A549 (cell line): ENCODE data around the gene GRID2. TPM values are rescaled to one million over a fixed set of nuclear protein-coding genes. Genes with fewer than 3 reads are reported as not detected.

ENCODE experiments used
- ATAC-seq, 2 experiments: fragments of 200-7000 bp in 1 of 2; fragments of >200 bp in 1 of 2; cut with Nextera tagmentation in 1 of 2; cut with Tn5 transposase in 1 of 2; 3 replicates each; pipeline versions ENCODE4 v1.8.0 to v1.9.1; 2018 to 2020; ENCODE audit warnings: mild to moderate bottlenecking in 1 of 2, moderate library complexity in 1 of 2
- CTCF ChIA-PET: fragments of 300-600 bp; sonication (Branson Sonifier 250); formaldehyde crosslinking; extraction: SDS; loops from one replicate; lab custom pipeline; 2021; ENCODE audit warnings: antibody characterized with exemption, inconsistent platforms; lab: Yijun Ruan, JAX
- POLR2A ChIA-PET: fragments of 350-600 bp; formaldehyde crosslinking; extraction: SDS; loops from one replicate; lab custom pipeline; 2021; ENCODE audit warnings: antibody characterized with exemption, inconsistent platforms; lab: Yijun Ruan, JAX
- DNase-seq, 2 experiments: peaks; one replicate each; pipeline versions ENCODE4 v3.0.0 to v3.0.0-alpha.2; 2011 to 2016; ENCODE audit warnings: low read depth in 1 of 2, low spot score in 1 of 2
- FAIRE-seq: peaks from 2 replicates; lab custom pipeline; 2011; peaks lifted over from hg19 to GRCh38; lab: Jason Lieb, UNC
- H3K27ac ChIP-seq, 2 experiments: fragments of >200 bp; sonication (Bioruptor Twin); formaldehyde crosslinking; 3 replicates each; pipeline ENCODE4 v1.5.1; 2016 to 2017
- H3K4me1 ChIP-seq: fragments of >200 bp; sonication (Bioruptor Twin); formaldehyde crosslinking; 3 replicates; pipeline ENCODE4 v1.6.1; 2016
- H3K4me2 ChIP-seq: fragments of >200 bp; sonication (Bioruptor Twin); formaldehyde crosslinking; 3 replicates; pipeline ENCODE4 v1.6.1; 2016
- H3K4me3 ChIP-seq: fragments of >200 bp; sonication (Bioruptor Twin); formaldehyde crosslinking; 3 replicates; pipeline ENCODE4 v1.5.1; 2016
- H3K9me3 ChIP-seq: fragments of >200 bp; sonication (Bioruptor Twin); formaldehyde crosslinking; 3 replicates; pipeline ENCODE4 v1.6.1; 2016
- BHLHE40 ChIP-seq: IDR thresholded peaks from 2 replicates; pipeline ENCODE4 v1.6.1; 2012; ENCODE audit warnings: low read depth, low read length, inconsistent platforms
- CBX8 ChIP-seq: fragments of 200-600 bp; sonication (generic); IDR thresholded peaks from 2 replicates; pipeline ENCODE4 v1.6.1; 2016
- CHD2 ChIP-seq: fragments of 150-350 bp; IDR thresholded peaks from 2 replicates; pipeline ENCODE4 v1.6.1; 2014; ENCODE audit warnings: low read length; ENCODE audit not compliant: partially characterized antibody
- CHD4 ChIP-seq: fragments of 200-600 bp; sonication (generic); IDR thresholded peaks from 2 replicates; pipeline ENCODE4 v1.6.1; 2016; ENCODE audit warnings: antibody characterized with exemption, mild to moderate bottlenecking, borderline replicate concordance
- EHMT2 ChIP-seq: fragments of 200-600 bp; sonication (generic); IDR thresholded peaks from 2 replicates; pipeline ENCODE4 v1.6.1; 2016; ENCODE audit warnings: antibody characterized with exemption, low read depth, mild to moderate bottlenecking, moderate library complexity
- ESRRA ChIP-seq: fragments of 150-350 bp; IDR thresholded peaks from 2 replicates; pipeline ENCODE4 v1.6.1; 2014; ENCODE audit warnings: mild to moderate bottlenecking, low read length, borderline replicate concordance
- FOSL2 ChIP-seq, 2 experiments: fragments of 450-650 bp in 1 of 2; fragments of >200 bp in 1 of 2; sonication (Bioruptor Twin) in 1 of 2; formaldehyde crosslinking; IDR thresholded peaks; 2 replicates each; pipeline versions ENCODE4 v1.5.0 to v1.6.1; 2016 to 2020; ENCODE audit warnings: mild to moderate bottlenecking in 1 of 2, moderate library complexity in 1 of 2
- FOXS1 ChIP-seq: fragments of 250-450 bp; sonication (Bioruptor Pico); IDR thresholded peaks from 2 replicates; pipeline ENCODE4 v1.5.0; 2020; ENCODE audit warnings: mild to moderate bottlenecking, moderate library complexity
- GATA3 ChIP-seq: IDR thresholded peaks from 2 replicates; pipeline ENCODE4 v1.6.1; 2012; ENCODE audit warnings: borderline replicate concordance
- HES2 ChIP-seq: fragments of >200 bp; sonication (Bioruptor Twin); formaldehyde crosslinking; IDR thresholded peaks from 2 replicates; pipeline ENCODE4 v1.6.1; 2016
- HOXA7 ChIP-seq: fragments of 250-450 bp; sonication (Bioruptor Pico); IDR thresholded peaks from 2 replicates; pipeline ENCODE4 v1.5.0; 2020; ENCODE audit warnings: mild to moderate bottlenecking, moderate library complexity
- JUN ChIP-seq, 2 experiments: fragments of >200 bp; sonication (Bioruptor Twin); formaldehyde crosslinking; IDR thresholded peaks; 2 replicates in 1 of 2; 3 replicates in 1 of 2; pipeline ENCODE4 v1.6.1; 2016 to 2017
- JUNB ChIP-seq: fragments of >200 bp; sonication (Bioruptor Twin); formaldehyde crosslinking; IDR thresholded peaks from 2 replicates; pipeline ENCODE4 v1.6.1; 2016
- KDM1A ChIP-seq: fragments of 200-600 bp; sonication (generic); IDR thresholded peaks from 2 replicates; pipeline ENCODE4 v1.6.1; 2016; ENCODE audit warnings: low read depth, mild to moderate bottlenecking
- MAFK ChIP-seq: fragments of 450-650 bp; IDR thresholded peaks from 2 replicates; pipeline ENCODE4 v1.6.1; 2014; ENCODE audit not compliant: partially characterized antibody
- MAZ ChIP-seq: fragments of 150-350 bp; IDR thresholded peaks from 2 replicates; pipeline ENCODE4 v1.6.1; 2014; ENCODE audit warnings: antibody characterized with exemption, low read depth, low read length, borderline replicate concordance
- MYC ChIP-seq: IDR thresholded peaks from 2 replicates; pipeline ENCODE4 v1.6.1; 2012; ENCODE audit warnings: mild to moderate bottlenecking, inconsistent platforms, low read length, improper control_type of control experiment, borderline replicate concordance
- NPAS2 ChIP-seq: fragments of 250-450 bp; sonication (Bioruptor Pico); IDR thresholded peaks from 2 replicates; pipeline ENCODE4 v1.8.0; 2022; ENCODE audit warnings: mild to moderate bottlenecking, moderate library complexity, borderline replicate concordance
- PBX3 ChIP-seq: IDR thresholded peaks from 2 replicates; pipeline ENCODE4 v1.6.1; 2012
- PHF8 ChIP-seq: fragments of 200-600 bp; sonication (generic); IDR thresholded peaks from 2 replicates; pipeline ENCODE4 v1.6.1; 2016; ENCODE audit warnings: low read depth, mild to moderate bottlenecking, antibody characterized with exemption, moderate library complexity, borderline replicate concordance
- RAD21 ChIP-seq, 2 experiments: fragments of >200 bp in 1 of 2; sonication (Bioruptor Twin) in 1 of 2; formaldehyde crosslinking in 1 of 2; IDR thresholded peaks in 1 of 2; conservative IDR thresholded peaks in 1 of 2; 2 replicates in 1 of 2; 3 replicates in 1 of 2; pipeline ENCODE4 v1.6.1; 2012 to 2018; ENCODE audit warnings: inconsistent platforms in 1 of 2
- RARB ChIP-seq: fragments of 250-450 bp; sonication (Bioruptor Pico); IDR thresholded peaks from 2 replicates; pipeline ENCODE4 v1.8.0; 2021; ENCODE audit warnings: mild to moderate bottlenecking, moderate library complexity
- RCOR1 ChIP-seq: fragments of 150-350 bp; IDR thresholded peaks from 2 replicates; pipeline ENCODE4 v1.6.1; 2014; ENCODE audit warnings: antibody characterized with exemption, low read length, low read depth
- REST ChIP-seq: fragments of 200-600 bp; sonication (generic); IDR thresholded peaks from 2 replicates; pipeline ENCODE4 v1.6.1; 2016; ENCODE audit warnings: antibody characterized with exemption, mild to moderate bottlenecking, moderate library complexity
- RFX5 ChIP-seq: fragments of 450-650 bp; IDR thresholded peaks from 2 replicates; pipeline ENCODE4 v1.7.1; 2014; ENCODE audit warnings: antibody characterized with exemption, mild to moderate bottlenecking, moderate library complexity
- RNF2 ChIP-seq: fragments of 200-600 bp; sonication (generic); IDR thresholded peaks from 2 replicates; pipeline ENCODE4 v1.6.1; 2016; ENCODE audit warnings: low read depth, mild to moderate bottlenecking, antibody characterized with exemption, moderate library complexity, borderline replicate concordance
- SMC3 ChIP-seq: fragments of >200 bp; sonication (Bioruptor Twin); formaldehyde crosslinking; IDR thresholded peaks from 3 replicates; pipeline ENCODE4 v1.6.1; 2018; ENCODE audit warnings: inconsistent platforms
- SREBF2 ChIP-seq: fragments of 450-650 bp; IDR thresholded peaks from 2 replicates; pipeline ENCODE4 v1.6.1; 2014; ENCODE audit warnings: mild to moderate bottlenecking, moderate library complexity
- ZC3H11A ChIP-seq: fragments of 450-650 bp; IDR thresholded peaks from 2 replicates; pipeline ENCODE4 v1.6.1; 2014; ENCODE audit warnings: antibody characterized with exemption, mild to moderate bottlenecking
- WGBS: methylation state at CpG from one replicate; pipeline ENCODE4 v1.1.6; 2017; ENCODE audit errors: missing lambda C conversion rate; 5-methylcytosine and 5-hydroxymethylcytosine counted together
- polyA plus RNA-seq, 4 experiments: library from polyadenylated mRNA; depleted of rRNA in 3 of 4; stranded (reverse); fragments of >200 nt; fragmentation: RNase III in 1 of 4; extraction: RNeasy Plus Mini Kit Qiagen cat#74134 plus additional on column Dnase treatment in 1 of 4; gene quantifications; 2 replicates in 3 of 4; 3 replicates in 1 of 4; pipeline ENCODE4 v1.2.3, GENCODE V29; 2011 to 2017

GRID2 gene
- polyA plus RNA-seq, 2 of the 4 experiments (the other 2 are of a cell fraction): not detected

- TF ChIP-seq RNF2 (no peak), ZC3H11A (no peak), REST (no peak), FOXS1 (CRISPR knock-in tag) (no peak), RARB (no peak), RCOR1 (no peak), MAFK (no peak), CBX8 (no peak), GATA3 (no peak), MYC (no peak), KDM1A (no peak), FOSL2 (IDR thresholded peaks at IDR 0.05) (no peak), FOSL2 (CRISPR knock-in tag; IDR thresholded peaks at IDR 0.05) (no peak), BHLHE40 (no peak), PHF8 (no peak), NPAS2 (CRISPR knock-in tag) (no peak), HOXA7 (CRISPR knock-in tag) (no peak), EHMT2 (no peak)
- TF ChIP-seq, all 56 proteins: peak for 0
- FAIRE-seq (no peak), DNase-seq (no peak), ATAC-seq (no peak)
- no peaks in the 10 kb centered on the region for H3K9me3 ChIP-seq
- no peak overlapping the region for H3K4me2 ChIP-seq
- ChIA-PET CTCF (no interaction called here), POLR2A (no interaction called here)
- no peak overlapping the region for H3K27ac ChIP-seq
- no peak overlapping the region for H3K4me3 ChIP-seq
- 40% methylated on average over 2 of the region's 2 CpGs for WGBS
- no peaks in the 10 kb centered on the region for H3K4me1 ChIP-seq
Measured at GRCh38 chr4:93065790-93066189, 762.0 kb downstream of the GRID2 start.

GRCh38 chr4:93066749-93067148, 763.0 kb downstream of the GRID2 start:
- FAIRE-seq (no peak), DNase-seq (no peak), ATAC-seq (no peak)
- H3K4me2 ChIP-seq: no peak overlapping the region
- no peaks in the 10 kb centered on the region for H3K9me3 ChIP-seq
- WGBS: 56% methylated on average over 1 of the region's 1 CpG
- CTCF ChIA-PET: interaction anchor here (0.5 kb wide), 1 partner anchor 920 kb away, joined by 3 read pairs; no protein-coding TSS in a partner anchor
- no peak overlapping the region for H3K4me3 ChIP-seq
- H3K27ac ChIP-seq: no peak overlapping the region
- no peaks in the 10 kb centered on the region for H3K4me1 ChIP-seq
- POLR2A ChIA-PET: no interaction called here
- TF ChIP-seq HES2 (no peak), CHD4 (no peak), ESRRA (no peak), ZC3H11A (no peak), SREBF2 (no peak), RFX5 (no peak), NPAS2 (CRISPR knock-in tag) (no peak), RAD21 (conservative IDR thresholded peaks at IDR 0.05 in 1 of 2, IDR thresholded peaks at IDR 0.05 in 1 of 2) (no peak), PBX3 (no peak), REST (no peak), JUN (IDR thresholded peaks at IDR 0.05) (no peak), MAZ (no peak), PHF8 (no peak), JUNB (no peak), SMC3 (no peak), KDM1A (no peak), CHD2 (no peak)
